Hepatocyte (in vitro differentiated cells): ENCODE measurements around the gene IL20.

Experiments
- EZH2 ChIP-seq: fragments of 200-600 bp; sonication (generic); IDR thresholded peaks from 2 replicates; pipeline ENCODE4 v1.6.1; 2016; ENCODE audit warnings: antibody characterized with exemption, mild to moderate bottlenecking, borderline replicate concordance
- TF ChIP-seq, protein P1 (sequence below): fragments of 200-600 bp; sonication (generic); IDR thresholded peaks from 2 replicates; pipeline ENCODE4 v1.5.1; 2016; ENCODE audit warnings: antibody characterized with exemption, mild to moderate bottlenecking; ENCODE audit not compliant: poor library complexity

DNA sequence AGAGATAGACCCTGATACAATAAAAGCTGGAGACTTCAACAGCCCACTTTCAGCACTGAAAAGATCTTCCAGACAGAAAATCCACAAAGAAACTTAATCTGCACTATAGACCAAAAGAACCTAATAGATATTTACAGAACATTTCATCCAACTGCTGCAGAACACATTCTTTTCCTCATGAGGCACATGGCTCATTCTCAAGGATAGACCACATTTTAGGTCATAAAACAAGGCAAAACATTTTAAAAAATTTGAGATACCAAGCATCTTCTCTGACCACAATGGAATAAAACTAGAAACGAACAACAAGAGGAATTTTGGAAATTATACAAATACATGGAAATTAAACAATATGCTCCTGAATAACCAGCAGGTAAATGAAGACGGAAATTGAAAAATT, 15.0 kb upstream of the IL20 start:
- TF ChIP-seq, protein P1, sequence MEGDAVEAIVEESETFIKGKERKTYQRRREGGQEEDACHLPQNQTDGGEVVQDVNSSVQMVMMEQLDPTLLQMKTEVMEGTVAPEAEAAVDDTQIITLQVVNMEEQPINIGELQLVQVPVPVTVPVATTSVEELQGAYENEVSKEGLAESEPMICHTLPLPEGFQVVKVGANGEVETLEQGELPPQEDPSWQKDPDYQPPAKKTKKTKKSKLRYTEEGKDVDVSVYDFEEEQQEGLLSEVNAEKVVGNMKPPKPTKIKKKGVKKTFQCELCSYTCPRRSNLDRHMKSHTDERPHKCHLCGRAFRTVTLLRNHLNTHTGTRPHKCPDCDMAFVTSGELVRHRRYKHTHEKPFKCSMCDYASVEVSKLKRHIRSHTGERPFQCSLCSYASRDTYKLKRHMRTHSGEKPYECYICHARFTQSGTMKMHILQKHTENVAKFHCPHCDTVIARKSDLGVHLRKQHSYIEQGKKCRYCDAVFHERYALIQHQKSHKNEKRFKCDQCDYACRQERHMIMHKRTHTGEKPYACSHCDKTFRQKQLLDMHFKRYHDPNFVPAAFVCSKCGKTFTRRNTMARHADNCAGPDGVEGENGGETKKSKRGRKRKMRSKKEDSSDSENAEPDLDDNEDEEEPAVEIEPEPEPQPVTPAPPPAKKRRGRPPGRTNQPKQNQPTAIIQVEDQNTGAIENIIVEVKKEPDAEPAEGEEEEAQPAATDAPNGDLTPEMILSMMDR = no peak
- TF ChIP-seq EZH2 = no peak
